H9 (cell line): ENCODE results near the gene HLA-DMA. TPM values are rescaled to one million over a fixed set of nuclear protein-coding genes. Genes with fewer than 3 reads are reported as not detected.

Source experiments
- DNase-seq: peaks from one replicate; pipeline ENCODE4 v3.0.0-alpha.2; 2017
- H2AFZ ChIP-seq: one replicate; pipeline ENCODE4 v1.6.1; 2013; ENCODE audit warnings: mild to moderate bottlenecking, low read length, control low read depth, moderate library complexity
- H2AK5ac ChIP-seq: 2 replicates; pipeline ENCODE4 v1.6.1; 2013; ENCODE audit warnings: low read length, control low read depth, mixed read lengths; ENCODE audit not compliant: insufficient read length
- H2BK120ac ChIP-seq: one replicate; pipeline ENCODE4 v1.6.1; 2013; ENCODE audit warnings: low read depth, mild to moderate bottlenecking, low read length, control low read depth, inconsistent platforms; ENCODE audit not compliant: poor library complexity, severe bottlenecking
- H2BK12ac ChIP-seq: 2 replicates; pipeline ENCODE4 v1.6.1; 2013; ENCODE audit warnings: low read length, control low read depth, mixed read lengths, low read depth; ENCODE audit not compliant: insufficient read length
- H2BK15ac ChIP-seq: 2 replicates; pipeline ENCODE4 v1.6.1; 2013; ENCODE audit warnings: low read depth, low read length, control low read depth
- H2BK20ac ChIP-seq: one replicate; pipeline ENCODE4 v1.6.1; 2013; ENCODE audit warnings: low read depth, mild to moderate bottlenecking, low read length, control low read depth, inconsistent platforms; ENCODE audit not compliant: poor library complexity, severe bottlenecking
- H2BK5ac ChIP-seq: 2 replicates; pipeline ENCODE4 v1.6.1; 2013; ENCODE audit warnings: low read length, control low read depth, mixed read lengths; ENCODE audit not compliant: insufficient read length
- H3K14ac ChIP-seq: 2 replicates; pipeline ENCODE4 v1.6.1; 2013; ENCODE audit warnings: low read length, control low read depth; ENCODE audit not compliant: insufficient read depth
- H3K18ac ChIP-seq: 2 replicates; pipeline ENCODE4 v1.6.1; 2013; ENCODE audit warnings: low read depth, mild to moderate bottlenecking, mixed read lengths, low read length, control low read depth; ENCODE audit not compliant: insufficient read length
- H3K23ac ChIP-seq: 2 replicates; pipeline ENCODE4 v1.6.1; 2013; ENCODE audit warnings: low read length, control low read depth, mixed read lengths, low read depth; ENCODE audit not compliant: insufficient read length
- H3K23me2 ChIP-seq: 2 replicates; pipeline ENCODE4 v1.6.1; 2013; ENCODE audit warnings: low read depth, mild to moderate bottlenecking, mixed read lengths, low read length, control low read depth; ENCODE audit not compliant: insufficient read length, poor library complexity, severe bottlenecking
- H3K27ac ChIP-seq: 2 replicates; pipeline ENCODE4 v1.5.1; 2013; ENCODE audit warnings: low read length, control low read depth, mixed read lengths, low read depth; ENCODE audit not compliant: insufficient read length
- H3K27me3 ChIP-seq: 2 replicates; pipeline ENCODE4 v1.6.1; 2013; ENCODE audit warnings: low read length, control low read depth, inconsistent platforms; ENCODE audit not compliant: insufficient read depth
- H3K4ac ChIP-seq: 2 replicates; pipeline ENCODE4 v1.6.1; 2013; ENCODE audit warnings: low read depth, mild to moderate bottlenecking, control low read depth, inconsistent platforms, low read length, moderate library complexity
- H3K4me1 ChIP-seq: 2 replicates; pipeline ENCODE4 v1.6.1; 2013; ENCODE audit warnings: low read length, control low read depth, inconsistent platforms; ENCODE audit not compliant: insufficient read depth
- H3K4me2 ChIP-seq: 2 replicates; pipeline ENCODE4 v1.6.1; 2013; ENCODE audit warnings: low read length, control low read depth, mixed read lengths; ENCODE audit not compliant: insufficient read length, insufficient read depth
- H3K56ac ChIP-seq: 2 replicates; pipeline ENCODE4 v1.6.1; 2013; ENCODE audit warnings: low read depth, mild to moderate bottlenecking, mixed read lengths, low read length, control low read depth; ENCODE audit not compliant: insufficient read length
- H3K79me1 ChIP-seq: 2 replicates; pipeline ENCODE4 v1.6.1; 2013; ENCODE audit warnings: low read depth, mild to moderate bottlenecking, moderate library complexity, low read length, control low read depth, inconsistent platforms; ENCODE audit not compliant: insufficient read depth, poor library complexity, severe bottlenecking
- H3K79me2 ChIP-seq: 2 replicates; pipeline ENCODE4 v1.6.1; 2013; ENCODE audit warnings: low read length, control low read depth, inconsistent platforms; ENCODE audit not compliant: insufficient read depth
- H3K9ac ChIP-seq: 2 replicates; pipeline ENCODE4 v1.6.1; 2013; ENCODE audit warnings: low read length, control low read depth, mixed read lengths; ENCODE audit not compliant: insufficient read length; ENCODE audit errors: extremely low read depth
- H3K9me3 ChIP-seq: one replicate; pipeline ENCODE4 v1.6.1; 2013; ENCODE audit warnings: low read depth, low read length, inconsistent platforms; ENCODE audit not compliant: control insufficient read depth
- H3T11ph ChIP-seq: one replicate; pipeline ENCODE4 v1.6.1; 2013; ENCODE audit warnings: mild to moderate bottlenecking, low read length, control low read depth, inconsistent platforms
- H4K20me1 ChIP-seq: one replicate; pipeline ENCODE4 v1.6.1; 2013; ENCODE audit not compliant: control insufficient read depth, insufficient read length, insufficient read depth
- H4K5ac ChIP-seq: 2 replicates; pipeline ENCODE4 v1.6.1; 2013; ENCODE audit warnings: low read depth, mild to moderate bottlenecking, mixed read lengths, low read length, control low read depth; ENCODE audit not compliant: insufficient read length
- H4K8ac ChIP-seq: replicated peaks from 2 replicates; pipeline ENCODE4 v1.6.1; 2013; ENCODE audit warnings: low read length, control low read depth, mixed read lengths, low read depth; ENCODE audit not compliant: insufficient read length
- H4K91ac ChIP-seq: 2 replicates; pipeline ENCODE4 v1.6.1; 2013; ENCODE audit warnings: low read depth, mild to moderate bottlenecking, moderate library complexity, mixed read lengths, low read length, control low read depth; ENCODE audit not compliant: insufficient read length
- H3K27ac Mint-ChIP-seq, 3 experiments: 2 replicates in 2 of 3; 3 replicates in 1 of 3; pipeline ENCODE4 v1.8.0; 2020 to 2021; ENCODE audit warnings: mixed read lengths in 3 of 3, mild to moderate bottlenecking in 1 of 3, moderate library complexity in 1 of 3
- H3K27me3 Mint-ChIP-seq: 2 replicates; pipeline ENCODE4 v1.8.0; 2021; ENCODE audit warnings: low read depth, mild to moderate bottlenecking, moderate library complexity, mixed read lengths
- H3K36me3 Mint-ChIP-seq, 3 experiments: 2 replicates in 2 of 3; 3 replicates in 1 of 3; pipeline ENCODE4 v1.8.0; 2020 to 2021; ENCODE audit warnings: low read depth in 3 of 3, mixed read lengths in 3 of 3; ENCODE audit not compliant: insufficient read depth in 1 of 3
- H3K4me1 Mint-ChIP-seq, 2 experiments: 2 replicates each; pipeline ENCODE4 v1.8.0; 2020; ENCODE audit warnings: mixed read lengths in 2 of 2
- H3K4me3 Mint-ChIP-seq, 2 experiments: 2 replicates in 1 of 2; 3 replicates in 1 of 2; pipeline ENCODE4 v1.8.0; 2020 to 2021; ENCODE audit warnings: mild to moderate bottlenecking in 2 of 2, mixed read lengths in 2 of 2, moderate library complexity in 1 of 2
- H3K9me3 Mint-ChIP-seq, 2 experiments: 2 replicates in 1 of 2; 3 replicates in 1 of 2; pipeline ENCODE4 v1.8.0; 2020; ENCODE audit warnings: mild to moderate bottlenecking in 2 of 2, mixed read lengths in 2 of 2, moderate library complexity in 1 of 2
- WGBS: extraction: QIAGEN DNeasy Blood & Tissue Kit; methylation state at CpG from one replicate; pipeline ENCODE4 v1.1.7; 2013; ENCODE audit warnings: missing lambda C conversion rate, low lambda C conversion rate, mixed read lengths; ENCODE audit not compliant: insufficient read length; ENCODE audit errors: extremely low coverage; 5-methylcytosine and 5-hydroxymethylcytosine counted together
- total RNA-seq: library from RNA; stranded (reverse); gene quantifications from 2 replicates; pipeline ENCODE4 v1.2.1, GENCODE V29; 2021
- TF ChIP-seq, protein P1 (sequence below): fragments of 200-600 bp; sonication (generic); conservative IDR thresholded peaks from 3 replicates; pipeline ENCODE4 v1.8.0; 2021; ENCODE audit warnings: antibody characterized with exemption, mild to moderate bottlenecking

Gene HLA-DMA
- total RNA-seq, 1 experiment from 2014 or later = 7.5 TPM

DNA sequence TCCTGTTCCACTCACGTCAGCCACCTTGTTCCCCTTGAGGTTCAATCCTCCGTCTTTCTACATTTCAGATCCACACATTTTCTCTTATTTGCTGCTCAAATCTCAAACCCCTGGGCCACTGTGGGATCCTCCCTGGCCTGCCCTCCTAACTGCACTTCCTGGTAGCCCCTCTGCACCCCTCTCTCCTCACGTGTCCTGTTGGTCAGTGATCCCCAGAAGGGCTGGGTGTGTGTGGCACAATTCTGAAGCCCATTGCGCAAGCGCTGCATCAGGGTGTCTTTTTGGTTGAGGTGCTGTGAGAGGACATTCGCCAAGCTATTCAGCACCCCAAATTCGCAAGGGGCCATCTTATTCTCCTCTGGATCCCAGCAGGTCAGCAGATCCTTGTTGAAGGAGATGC, 14.4 kb downstream of the HLA-DMA start:
- Histone ChIP-seq H4K20me1 (peaks cover 2% of the 10 kb centered on the region), H3K9ac (no peak overlapping the region), H2BK12ac (no peak overlapping the region), H2AK5ac (no peak overlapping the region), H2BK120ac (no peak overlapping the region), H3K4me1 (no peaks in the 10 kb centered on the region), H3K4me2 (no peak overlapping the region), H3K14ac (no peak overlapping the region), H4K5ac (no peak overlapping the region), H3K27ac (no peak overlapping the region), H2AFZ (no peak overlapping the region), H3K79me2 (no peaks in the 10 kb centered on the region), H3K23ac (no peak overlapping the region), H4K91ac (no peak overlapping the region), H3K27me3 (no peaks in the 10 kb centered on the region), H3K18ac (no peak overlapping the region), H3K56ac (no peak overlapping the region), H2BK5ac (no peak overlapping the region), H4K8ac (no peak overlapping the region), H3K9me3 (no peaks in the 10 kb centered on the region), H3K79me1 (no peaks in the 10 kb centered on the region), H3K23me2 (no peaks in the 10 kb centered on the region), H3T11ph (no peak overlapping the region), H2BK15ac (no peak overlapping the region), H3K4ac (no peak overlapping the region), H2BK20ac (no peak overlapping the region)
- DNase-seq = no peak
- TF ChIP-seq, protein P1, sequence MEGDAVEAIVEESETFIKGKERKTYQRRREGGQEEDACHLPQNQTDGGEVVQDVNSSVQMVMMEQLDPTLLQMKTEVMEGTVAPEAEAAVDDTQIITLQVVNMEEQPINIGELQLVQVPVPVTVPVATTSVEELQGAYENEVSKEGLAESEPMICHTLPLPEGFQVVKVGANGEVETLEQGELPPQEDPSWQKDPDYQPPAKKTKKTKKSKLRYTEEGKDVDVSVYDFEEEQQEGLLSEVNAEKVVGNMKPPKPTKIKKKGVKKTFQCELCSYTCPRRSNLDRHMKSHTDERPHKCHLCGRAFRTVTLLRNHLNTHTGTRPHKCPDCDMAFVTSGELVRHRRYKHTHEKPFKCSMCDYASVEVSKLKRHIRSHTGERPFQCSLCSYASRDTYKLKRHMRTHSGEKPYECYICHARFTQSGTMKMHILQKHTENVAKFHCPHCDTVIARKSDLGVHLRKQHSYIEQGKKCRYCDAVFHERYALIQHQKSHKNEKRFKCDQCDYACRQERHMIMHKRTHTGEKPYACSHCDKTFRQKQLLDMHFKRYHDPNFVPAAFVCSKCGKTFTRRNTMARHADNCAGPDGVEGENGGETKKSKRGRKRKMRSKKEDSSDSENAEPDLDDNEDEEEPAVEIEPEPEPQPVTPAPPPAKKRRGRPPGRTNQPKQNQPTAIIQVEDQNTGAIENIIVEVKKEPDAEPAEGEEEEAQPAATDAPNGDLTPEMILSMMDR = no peak
- no peaks in the 10 kb centered on the region for H3K9me3 Mint-ChIP-seq
- H3K36me3 Mint-ChIP-seq = no peaks in the 10 kb centered on the region
- no CpG with 5 or more reads among the region's 7 CpGs for whole genome bisulfite sequencing
- no peak overlapping the region for H3K27ac Mint-ChIP-seq
- no peak overlapping the region for H3K4me3 Mint-ChIP-seq
- H3K27me3 Mint-ChIP-seq = peaks cover 18% of the 10 kb centered on the region
- H3K4me1 Mint-ChIP-seq = peaks cover 9 to 12% of the 10 kb centered on the region in 2 experiments
